IPS DF 4.7 (cell line): ENCODE data around the gene FAM81A.

Source experiments
- DNase-seq: peaks from one replicate; pipeline ENCODE4 v3.0.0-alpha.2; 2013; ENCODE audit warnings: low spot score; ENCODE audit errors: extremely low read depth

Gene FAM81A

DNA sequence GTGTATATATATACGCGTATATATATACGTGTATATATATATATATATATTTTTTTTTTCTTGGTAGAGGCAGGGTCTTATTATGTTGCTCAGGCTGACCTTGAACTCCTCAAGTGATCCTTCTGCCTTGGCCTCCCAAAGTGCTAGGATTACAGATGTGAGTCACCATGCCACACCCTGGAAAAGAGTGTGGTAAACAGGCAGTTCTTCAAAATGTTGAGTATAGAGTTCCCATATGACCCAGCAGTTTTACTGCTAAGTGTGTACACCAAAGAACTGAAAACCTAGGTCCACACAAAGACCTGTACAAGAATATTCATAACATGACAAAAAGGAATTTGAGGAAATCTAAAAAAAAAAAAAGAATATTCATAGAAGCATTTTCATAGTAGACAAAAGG is 101.8 kb downstream of the FAM81A start:
- DNase-seq, result no peak

DNA sequence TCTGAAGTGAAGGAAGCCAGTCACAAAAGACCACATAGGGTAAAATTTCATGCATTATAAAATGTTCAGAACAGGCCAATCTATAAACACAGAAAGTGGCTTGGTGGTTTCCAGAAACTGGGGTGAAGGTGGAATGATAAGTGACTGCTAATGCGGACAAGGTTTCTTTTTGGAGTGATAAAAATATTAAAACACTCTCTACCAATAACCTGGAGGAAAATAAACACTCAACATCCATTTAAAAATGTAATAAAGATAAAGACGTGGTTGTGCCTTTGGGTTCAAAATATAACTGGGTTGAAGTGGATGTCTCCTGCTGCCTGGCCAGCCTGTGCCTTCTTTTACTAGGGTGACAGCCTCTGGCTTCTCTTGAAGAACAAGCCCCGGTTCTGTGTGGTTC is 102.7 kb downstream of the FAM81A start:
- DNase-seq, result no peak

GRCh38 chr15:59541750-59542149 is 103.8 kb downstream of the FAM81A start:
- no peak for DNase-seq

DNA sequence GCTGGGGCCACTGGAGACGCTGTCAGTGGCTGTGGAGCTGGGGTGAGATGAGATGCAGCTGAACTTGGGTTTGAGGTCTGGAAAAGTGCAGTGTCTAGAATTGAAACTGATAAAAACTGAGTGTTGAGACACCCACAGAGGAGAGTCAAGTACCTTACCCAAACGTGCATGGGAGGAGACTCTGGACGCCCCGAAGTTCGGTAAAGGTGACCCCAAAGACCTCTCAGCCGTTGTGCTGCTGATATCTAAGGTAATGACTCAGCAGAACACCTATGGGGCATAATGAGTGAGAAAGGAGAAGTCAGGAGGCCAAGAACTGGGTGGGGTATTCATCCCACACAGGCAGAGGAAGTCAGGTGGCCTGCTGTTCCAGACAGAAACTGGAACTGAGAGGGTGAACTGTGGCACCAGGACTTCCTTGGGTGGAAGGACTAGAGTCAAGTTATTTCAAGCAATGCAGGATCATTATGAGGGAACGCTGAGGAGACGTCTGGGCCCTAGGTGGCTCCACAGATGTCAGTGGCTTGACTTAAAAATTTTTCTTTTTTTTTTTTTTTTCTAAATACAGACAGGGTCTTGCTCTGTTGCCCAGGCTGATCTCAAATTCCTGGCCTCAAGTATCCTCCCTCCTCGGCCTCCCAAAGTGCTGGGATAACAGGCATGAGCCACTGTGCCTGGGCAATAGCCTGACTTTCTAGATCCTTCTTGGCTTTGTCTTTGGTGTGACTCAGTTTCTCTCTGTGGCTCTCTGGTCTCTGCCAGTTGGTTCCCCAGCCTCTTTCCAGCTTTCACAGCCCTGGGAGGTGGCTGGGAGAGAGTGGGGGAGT is 105.9 kb downstream of the FAM81A start:
- DNase-seq, result no peak

- no peak for DNase-seq
These were observed 107.6 kb downstream of the FAM81A start for GRCh38 chr15:59545573-59545972.

GRCh38 chr15:59548501-59549226 is 110.7 kb downstream of the FAM81A start:
- no peak for DNase-seq

DNA sequence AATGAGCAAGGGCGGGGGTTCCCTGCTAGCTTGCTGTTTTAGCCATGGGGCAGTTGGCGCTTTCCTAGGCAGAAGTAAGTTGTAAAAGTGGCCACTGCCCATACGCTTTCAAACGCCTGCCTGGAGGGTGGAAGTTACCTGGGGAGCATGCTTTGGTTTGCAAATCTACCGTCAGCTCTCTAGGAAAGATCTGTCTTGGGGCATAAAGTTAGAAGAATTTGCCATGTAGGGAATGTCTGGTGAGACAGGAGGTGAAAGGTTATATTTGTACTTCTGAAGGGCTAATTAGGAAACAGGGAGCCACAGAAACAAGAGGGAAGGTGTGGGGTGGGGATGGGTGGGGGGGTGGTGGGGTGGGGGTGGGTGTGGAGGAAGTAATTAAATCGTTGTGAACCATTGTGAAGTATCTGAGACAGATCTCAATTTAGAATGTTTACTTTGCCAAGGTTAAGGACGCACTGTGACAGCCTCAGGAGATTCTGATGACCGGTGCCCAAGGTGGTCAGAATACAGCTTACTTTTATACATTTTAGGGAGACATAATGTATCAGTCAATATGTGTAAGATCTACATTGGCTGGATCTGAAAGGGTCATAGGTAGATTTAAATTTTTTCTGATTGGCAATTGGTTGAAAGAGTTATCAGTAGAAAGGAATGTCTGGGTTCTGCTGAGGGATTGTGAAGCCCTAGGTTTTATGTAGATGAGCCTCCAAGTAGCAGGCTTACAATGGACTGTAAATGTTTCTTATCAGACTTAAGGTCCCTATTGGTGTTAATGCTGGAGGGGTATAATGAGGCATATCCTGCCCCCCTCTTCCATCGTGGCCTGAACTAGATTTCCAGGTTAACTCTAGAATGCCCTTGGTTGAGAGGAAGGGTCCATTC is 111.6 kb downstream of the FAM81A start:
- DNase-seq, result no peak

- no peak for DNase-seq
These were observed 112.5 kb downstream of the FAM81A start for GRCh38 chr15:59550530-59550929.

DNA sequence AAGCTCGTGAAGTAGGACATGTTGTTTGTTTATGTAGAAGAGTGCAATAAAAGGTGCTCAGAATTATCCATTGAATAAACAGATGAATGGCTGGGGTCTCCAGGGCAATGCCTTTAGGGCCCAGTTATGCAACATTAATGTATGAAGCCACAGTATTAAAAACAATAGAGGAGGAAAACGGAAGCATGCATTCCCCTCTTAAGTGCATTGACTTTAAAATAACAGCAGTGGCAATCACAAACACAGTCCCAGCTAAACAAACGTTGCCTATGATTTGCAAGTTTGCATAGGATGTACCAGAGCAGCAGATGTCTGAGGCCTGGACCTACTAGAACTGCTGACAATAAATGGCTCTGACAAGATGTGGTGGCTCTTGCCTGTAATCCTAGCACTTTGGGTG is 113.0 kb downstream of the FAM81A start:
- DNase-seq, result no peak

GRCh38 chr15:59553879-59554735 is 116.1 kb downstream of the FAM81A start:
- DNase-seq, result no peak

DNA sequence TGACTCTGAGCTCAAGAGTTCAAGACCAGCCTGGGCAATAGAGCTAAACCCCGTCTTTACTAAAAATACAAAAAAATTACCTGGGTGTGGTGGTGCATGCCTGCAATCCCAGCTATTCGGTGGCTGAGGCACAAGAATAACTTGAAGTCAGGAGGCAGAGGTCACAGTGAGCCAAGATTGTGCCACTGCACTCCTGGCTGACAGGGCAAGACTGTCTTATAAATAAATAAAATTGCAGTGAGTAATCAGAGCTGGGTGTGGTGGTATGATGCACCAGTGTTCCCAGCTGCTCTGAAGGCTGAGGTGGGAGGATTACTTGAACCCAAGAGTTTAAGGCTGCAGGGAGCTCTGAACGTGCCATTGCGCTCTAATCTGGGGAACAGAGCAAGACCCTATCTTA is 117.7 kb downstream of the FAM81A start:
- DNase-seq, result no peak

GRCh38 chr15:59556380-59556779 is 118.4 kb downstream of the FAM81A start:
- no peak for DNase-seq

DNA sequence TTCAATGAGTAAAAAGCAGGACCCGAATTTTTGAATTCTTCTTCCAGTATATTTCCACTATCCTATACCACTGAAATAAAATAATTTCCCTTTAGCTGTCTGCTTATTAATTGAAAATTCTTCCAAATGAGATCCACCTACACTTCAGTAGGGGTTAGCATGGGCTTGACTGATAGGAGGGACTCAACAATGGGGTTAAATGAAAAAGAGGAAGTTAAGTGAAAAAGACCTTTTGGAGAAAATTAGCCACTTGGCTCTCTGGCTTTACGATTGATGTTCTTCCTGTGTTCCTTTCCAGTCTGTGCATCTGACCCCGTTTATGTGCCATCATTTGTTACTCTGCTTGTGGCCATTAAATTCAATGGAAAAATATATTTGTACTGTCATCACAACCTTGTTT is 119.6 kb downstream of the FAM81A start:
- DNase-seq, result no peak

DNA sequence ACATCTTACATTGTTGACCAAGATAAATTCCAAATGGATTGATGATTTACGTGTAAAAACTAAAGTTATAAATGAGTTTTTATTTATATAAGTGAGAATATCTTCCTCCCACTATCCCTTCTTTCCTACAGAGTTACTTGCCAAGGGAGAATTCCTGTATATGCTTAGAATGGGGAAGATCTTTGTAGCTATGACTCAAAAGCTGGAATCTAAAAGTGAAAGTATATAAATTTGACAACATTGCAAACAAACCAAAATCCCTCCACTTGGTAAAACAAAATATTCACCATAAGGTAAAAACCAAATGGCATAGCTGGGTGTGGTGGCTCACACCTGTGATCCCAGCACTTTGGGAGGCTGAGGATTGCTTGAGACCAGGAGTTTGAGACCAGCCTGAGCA is 120.9 kb downstream of the FAM81A start:
- DNase-seq, result no peak

GRCh38 chr15:59561547-59561946 is 123.6 kb downstream of the FAM81A start:
- DNase-seq, result no peak

DNA sequence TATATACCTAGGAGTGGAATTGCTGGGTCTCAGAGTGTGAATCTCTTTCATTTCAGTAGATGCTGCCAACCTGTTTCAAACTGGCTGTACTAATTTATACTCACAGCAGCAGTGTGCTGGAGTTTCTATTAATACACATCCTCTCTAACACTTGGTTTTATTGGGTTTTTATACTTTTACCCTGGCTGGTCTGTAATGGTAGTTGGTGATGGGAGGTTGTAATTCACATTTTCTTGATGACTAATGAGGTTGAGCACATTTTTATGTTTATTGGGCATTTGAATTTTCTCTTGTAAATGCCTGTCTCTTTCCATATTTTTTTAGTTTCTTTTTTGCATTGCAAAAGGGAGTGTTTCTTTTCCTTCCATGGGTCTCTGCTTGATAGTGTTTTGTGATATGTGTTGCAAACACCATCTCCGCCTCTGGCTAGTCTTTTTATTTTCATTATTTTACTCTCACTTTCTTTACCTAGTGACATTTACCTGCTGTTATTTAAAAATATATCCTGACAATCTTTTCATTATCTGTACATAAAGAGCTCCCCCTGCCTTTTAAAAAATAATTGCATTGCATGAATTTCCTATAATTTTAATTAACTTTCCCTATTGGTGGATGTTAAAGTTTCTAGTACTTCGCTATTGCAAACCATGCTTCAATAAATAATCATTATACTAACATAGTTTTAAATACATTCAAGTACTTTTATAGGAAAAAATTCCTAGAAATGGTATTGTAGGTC is 124.6 kb downstream of the FAM81A start:
- DNase-seq, result no peak

GRCh38 chr15:59565299-59565698 is 127.3 kb downstream of the FAM81A start:
- no peak for DNase-seq

GRCh38 chr15:59567324-59567723 is 129.3 kb downstream of the FAM81A start:
- no peak for DNase-seq

GRCh38 chr15:59569477-59569876 is 131.5 kb downstream of the FAM81A start:
- no peak for DNase-seq

GRCh38 chr15:59570315-59570714 is 132.3 kb downstream of the FAM81A start:
- no peak for DNase-seq
